ENCODE data around the gene UNC79. TPM values are rescaled to one million over a fixed set of nuclear protein-coding genes. Genes with fewer than 3 reads are reported as not detected.

UNC79 gene
- total RNA-seq, 1 experiment from 2014 or later: 0.07 TPM

DNA sequence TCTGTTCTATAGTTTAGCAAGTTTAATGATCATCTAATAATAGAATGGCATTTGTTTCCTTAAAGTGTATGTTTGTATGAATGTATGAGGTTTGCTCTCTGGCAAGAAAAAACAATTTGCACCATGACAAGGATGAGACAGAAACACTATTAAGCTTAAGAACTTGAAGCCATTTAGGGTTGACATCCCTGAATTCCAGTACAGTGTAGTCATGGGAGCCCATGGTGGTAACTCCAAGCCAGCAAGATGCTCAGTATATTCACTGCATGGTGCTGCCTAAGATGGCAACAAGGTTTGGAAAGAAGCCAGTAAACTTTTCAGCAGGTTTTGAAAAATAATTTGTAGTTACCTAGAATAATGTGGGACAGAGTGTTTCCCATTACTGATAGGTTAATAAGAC is 198.9 kb downstream of the UNC79 start:
- H3K9me3 ChIP-seq (ENCODE audit: insufficient read depth, low read depth): no peaks in the 10 kb centered on the region
- H3K27me3 ChIP-seq (ENCODE audit: insufficient read depth, low read depth): peaks cover 59% of the 10 kb centered on the region
- ChIA-PET CTCF (no interaction called here), POLR2A (ENCODE audit: unreplicated experiment) (no interaction called here)
- DNase-seq: no peak
- intact Hi-C loops (cut with micrococcal nuclease; ENCODE audit: unreplicated experiment): no loop called here
- no peak overlapping the region for H2AFZ ChIP-seq
- H3K36me3 ChIP-seq (ENCODE audit: low read depth): no peaks in the 10 kb centered on the region
- no peak overlapping the region for H3K4me2 ChIP-seq
- H3F3A ChIP-seq (ENCODE audit: insufficient read depth, low read depth): no peaks in the 10 kb centered on the region
- H4K20me1 ChIP-seq (ENCODE audit: insufficient read depth): no peaks in the 10 kb centered on the region
- BruUV-seq (replicated peaks): no TSS peak
- H3K4me1 ChIP-seq (replicated peaks; ENCODE audit: insufficient read depth): no peaks in the 10 kb centered on the region
- no peaks in the 10 kb centered on the region for H3K79me2 ChIP-seq (ENCODE audit: low read depth)
- H3K27ac ChIP-seq: no peak overlapping the region
- no peak overlapping the region for H3K4me3 ChIP-seq
- H3K9me2 ChIP-seq (ENCODE audit: insufficient read depth): no peaks in the 10 kb centered on the region
- TF ChIP-seq CTCF (conservative IDR thresholded peaks at IDR 0.05) (no peak), EZH2 (IDR thresholded peaks at IDR 0.05; ENCODE audit: low read depth) (no peak)

GRCh38 chr14:93638790-93639189 is 208.1 kb downstream of the UNC79 start:
- H3K4me1 ChIP-seq (replicated peaks; ENCODE audit: insufficient read depth): no peaks in the 10 kb centered on the region
- intact Hi-C loops (cut with micrococcal nuclease; ENCODE audit: unreplicated experiment): no loop called here
- TF ChIP-seq EZH2 (IDR thresholded peaks at IDR 0.05; ENCODE audit: low read depth): no peak
- TF ChIP-seq CTCF (conservative IDR thresholded peaks at IDR 0.05): no peak
- no TSS peak for BruUV-seq (replicated peaks)
- no peak overlapping the region for H3K4me2 ChIP-seq
- H3K9me2 ChIP-seq (ENCODE audit: insufficient read depth): no peaks in the 10 kb centered on the region
- CTCF ChIA-PET: interaction anchor here (0.6 kb wide), 1 partner anchor 41 kb away, joined by 3 read pairs; no protein-coding TSS in a partner anchor
- H3K27ac ChIP-seq: no peak overlapping the region
- peaks cover 42% of the 10 kb centered on the region for H3K27me3 ChIP-seq (ENCODE audit: insufficient read depth, low read depth)
- H4K20me1 ChIP-seq (ENCODE audit: insufficient read depth): no peaks in the 10 kb centered on the region
- H3K4me3 ChIP-seq: no peak overlapping the region
- no peak for DNase-seq
- no peaks in the 10 kb centered on the region for H3F3A ChIP-seq (ENCODE audit: insufficient read depth, low read depth)
- POLR2A ChIA-PET (ENCODE audit: unreplicated experiment): no interaction called here
- no peak overlapping the region for H2AFZ ChIP-seq
- no peaks in the 10 kb centered on the region for H3K79me2 ChIP-seq (ENCODE audit: low read depth)
- H3K9me3 ChIP-seq (ENCODE audit: insufficient read depth, low read depth): no peaks in the 10 kb centered on the region
- no peaks in the 10 kb centered on the region for H3K36me3 ChIP-seq (ENCODE audit: low read depth)

DNA sequence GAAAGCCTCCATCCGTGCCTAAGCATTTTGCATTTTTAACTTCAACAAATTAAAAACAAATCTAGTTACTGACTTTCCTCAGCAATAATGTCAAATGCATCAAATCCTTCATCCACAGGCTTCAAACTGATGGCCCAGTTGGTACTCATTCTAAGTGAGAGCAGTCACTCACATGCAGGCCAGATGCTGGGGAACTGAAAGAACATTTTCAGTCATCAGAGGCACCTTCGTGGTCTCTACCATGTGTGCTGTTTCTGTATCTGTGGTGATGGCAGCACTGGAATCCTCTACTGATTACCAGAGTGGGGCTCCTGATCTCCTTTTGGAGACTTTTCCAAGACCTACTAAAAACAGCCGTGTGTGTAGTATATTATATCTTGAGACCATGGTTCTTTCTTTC is 212.4 kb downstream of the UNC79 start:
- BruUV-seq (replicated peaks): no TSS peak
- Histone ChIP-seq H3F3A (ENCODE audit: insufficient read depth, low read depth) (no peaks in the 10 kb centered on the region), H4K20me1 (ENCODE audit: insufficient read depth) (no peaks in the 10 kb centered on the region), H3K4me1 (replicated peaks; ENCODE audit: insufficient read depth) (no peaks in the 10 kb centered on the region), H3K4me2 (no peak overlapping the region), H3K4me3 (no peak overlapping the region), H3K36me3 (ENCODE audit: low read depth) (no peaks in the 10 kb centered on the region), H3K27ac (no peak overlapping the region), H3K9me2 (ENCODE audit: insufficient read depth) (no peaks in the 10 kb centered on the region), H3K27me3 (ENCODE audit: insufficient read depth, low read depth) (peaks cover 36% of the 10 kb centered on the region), H3K79me2 (ENCODE audit: low read depth) (no peaks in the 10 kb centered on the region), H3K9me3 (ENCODE audit: insufficient read depth, low read depth) (no peaks in the 10 kb centered on the region), H2AFZ (no peak overlapping the region)
- no peak for DNase-seq
- intact Hi-C loops (cut with micrococcal nuclease; ENCODE audit: unreplicated experiment): no loop called here
- POLR2A ChIA-PET (ENCODE audit: unreplicated experiment): no interaction called here
- CTCF ChIA-PET: no interaction called here
- no peak for TF ChIP-seq EZH2 (IDR thresholded peaks at IDR 0.05; ENCODE audit: low read depth)
- TF ChIP-seq CTCF (conservative IDR thresholded peaks at IDR 0.05): no peak

Data from PC-9 (cell line).